ENCODE data around the gene FAF1.

The FAF1 gene

GRCh38 chr1:50609508-50609907 is 350.6 kb downstream of the FAF1 start:
- Histone ChIP-seq H3K9ac (ENCODE audit: low read length) (no peak overlapping the region), H3K9me3 (ENCODE audit: insufficient read depth, low read depth, low read length) (no peaks in the 10 kb centered on the region), H4K12ac (ENCODE audit: low read depth, low read length) (no peak overlapping the region), H2BK120ac (ENCODE audit: insufficient read depth, low read length, poor library complexity) (no peak overlapping the region), H3K18ac (ENCODE audit: low read length) (no peak overlapping the region), H3K79me2 (ENCODE audit: control insufficient read depth, insufficient read depth, low read length, poor library complexity) (no peaks in the 10 kb centered on the region), H2BK12ac (ENCODE audit: low read length) (no peak overlapping the region), H3K14ac (ENCODE audit: low read length) (no peak overlapping the region), H3K27ac (ENCODE audit: low read depth, low read length) (no peak overlapping the region), H2BK5ac (ENCODE audit: low read depth, low read length, poor library complexity) (no peak overlapping the region), H3K4me3 (ENCODE audit: low read depth, low read length) (no peak overlapping the region), H3K4ac (ENCODE audit: low read depth, low read length) (no peak overlapping the region), H3K36me3 (ENCODE audit: control insufficient read depth in 1 of 2, insufficient read depth in 2 of 2, low read length in 2 of 2) (no peaks in the 10 kb centered on the region), H2AK5ac (ENCODE audit: low read length) (no peak overlapping the region), H3K23ac (ENCODE audit: low read length) (no peak overlapping the region), H3K79me1 (ENCODE audit: low read length) (no peaks in the 10 kb centered on the region), H2AFZ (ENCODE audit: insufficient read depth, low read length, poor library complexity) (no peak overlapping the region), H4K91ac (ENCODE audit: low read depth, low read length) (no peak overlapping the region), H3K27me3 (ENCODE audit: insufficient read depth, low read length) (no peaks in the 10 kb centered on the region), H3K4me1 (ENCODE audit: control insufficient read depth in 1 of 2, insufficient read depth in 2 of 2, low read length in 2 of 2) (no peaks in the 10 kb centered on the region), H3K4me2 (ENCODE audit: low read length) (no peak overlapping the region), H4K8ac (ENCODE audit: low read depth, low read length) (no peak overlapping the region)
- WGBS (ENCODE audit: extremely low coverage, insufficient coverage, insufficient read length), result no CpG with 5 or more reads among the region's 3 CpGs
- no peak for DNase-seq

- Histone ChIP-seq H3K79me1 (ENCODE audit: low read length) (no peaks in the 10 kb centered on the region), H2BK12ac (ENCODE audit: low read length) (no peak overlapping the region), H3K23ac (ENCODE audit: low read length) (no peak overlapping the region), H3K9me3 (ENCODE audit: insufficient read depth, low read depth, low read length) (no peaks in the 10 kb centered on the region), H4K91ac (ENCODE audit: low read depth, low read length) (no peak overlapping the region), H3K14ac (ENCODE audit: low read length) (no peak overlapping the region), H4K12ac (ENCODE audit: low read depth, low read length) (no peak overlapping the region), H3K27ac (ENCODE audit: low read depth, low read length) (no peak overlapping the region), H3K4me1 (ENCODE audit: control insufficient read depth in 1 of 2, insufficient read depth in 2 of 2, low read length in 2 of 2) (no peaks in the 10 kb centered on the region), H2AFZ (ENCODE audit: insufficient read depth, low read length, poor library complexity) (no peak overlapping the region), H3K36me3 (ENCODE audit: control insufficient read depth in 1 of 2, insufficient read depth in 2 of 2, low read length in 2 of 2) (no peaks in the 10 kb centered on the region), H3K18ac (ENCODE audit: low read length) (no peak overlapping the region), H2BK5ac (ENCODE audit: low read depth, low read length, poor library complexity) (no peak overlapping the region), H2BK120ac (ENCODE audit: insufficient read depth, low read length, poor library complexity) (no peak overlapping the region), H3K4me2 (ENCODE audit: low read length) (no peak overlapping the region), H3K9ac (ENCODE audit: low read length) (no peak overlapping the region), H4K8ac (ENCODE audit: low read depth, low read length) (no peak overlapping the region), H3K79me2 (ENCODE audit: control insufficient read depth, insufficient read depth, low read length, poor library complexity) (no peaks in the 10 kb centered on the region), H3K4me3 (ENCODE audit: low read depth, low read length) (no peak overlapping the region), H3K27me3 (ENCODE audit: insufficient read depth, low read length) (no peaks in the 10 kb centered on the region), H3K4ac (ENCODE audit: low read depth, low read length) (no peak overlapping the region), H2AK5ac (ENCODE audit: low read length) (no peak overlapping the region)
- no CpG with 5 or more reads among the region's 2 CpGs for WGBS (ENCODE audit: extremely low coverage, insufficient coverage, insufficient read length)
- peak in 1 of 2 donors; percentile 52 for DNase-seq
These were observed 354.7 kb downstream of the FAF1 start for GRCh38 chr1:50605186-50605875.

GRCh38 chr1:50604580-50604979 is 355.5 kb downstream of the FAF1 start:
- DNase-seq, result no peak
- H3K27ac ChIP-seq (ENCODE audit: low read depth, low read length), result no peak overlapping the region
- H4K8ac ChIP-seq (ENCODE audit: low read depth, low read length), result no peak overlapping the region
- H2BK5ac ChIP-seq (ENCODE audit: low read depth, low read length, poor library complexity), result no peak overlapping the region
- H2AK5ac ChIP-seq (ENCODE audit: low read length), result no peak overlapping the region
- H3K18ac ChIP-seq (ENCODE audit: low read length), result no peak overlapping the region
- no peak overlapping the region for H2BK12ac ChIP-seq (ENCODE audit: low read length)
- no peak overlapping the region for H3K4me3 ChIP-seq (ENCODE audit: low read depth, low read length)
- no peak overlapping the region for H4K12ac ChIP-seq (ENCODE audit: low read depth, low read length)
- H3K4ac ChIP-seq (ENCODE audit: low read depth, low read length), result no peak overlapping the region
- H3K79me2 ChIP-seq (ENCODE audit: control insufficient read depth, insufficient read depth, low read length, poor library complexity), result no peaks in the 10 kb centered on the region
- H3K36me3 ChIP-seq (ENCODE audit: control insufficient read depth in 1 of 2, insufficient read depth in 2 of 2, low read length in 2 of 2), result no peaks in the 10 kb centered on the region
- no peak overlapping the region for H4K91ac ChIP-seq (ENCODE audit: low read depth, low read length)
- H3K9me3 ChIP-seq (ENCODE audit: insufficient read depth, low read depth, low read length), result no peaks in the 10 kb centered on the region
- no peak overlapping the region for H2AFZ ChIP-seq (ENCODE audit: insufficient read depth, low read length, poor library complexity)
- WGBS (ENCODE audit: extremely low coverage, insufficient coverage, insufficient read length), result no CpG with 5 or more reads among the region's 2 CpGs
- no peak overlapping the region for H3K4me2 ChIP-seq (ENCODE audit: low read length)
- H3K14ac ChIP-seq (ENCODE audit: low read length), result no peak overlapping the region
- no peaks in the 10 kb centered on the region for H3K79me1 ChIP-seq (ENCODE audit: low read length)
- no peaks in the 10 kb centered on the region for H3K4me1 ChIP-seq (ENCODE audit: control insufficient read depth in 1 of 2, insufficient read depth in 2 of 2, low read length in 2 of 2)
- no peak overlapping the region for H3K23ac ChIP-seq (ENCODE audit: low read length)
- no peak overlapping the region for H3K9ac ChIP-seq (ENCODE audit: low read length)
- H3K27me3 ChIP-seq (ENCODE audit: insufficient read depth, low read length), result no peaks in the 10 kb centered on the region
- H2BK120ac ChIP-seq (ENCODE audit: insufficient read depth, low read length, poor library complexity), result no peak overlapping the region

- no peak overlapping the region for H3K4me2 ChIP-seq (ENCODE audit: low read length)
- WGBS (ENCODE audit: extremely low coverage, insufficient coverage, insufficient read length), result no CpG with 5 or more reads among the region's 7 CpGs
- H2BK12ac ChIP-seq (ENCODE audit: low read length), result no peak overlapping the region
- H3K4me3 ChIP-seq (ENCODE audit: low read depth, low read length), result no peak overlapping the region
- H3K18ac ChIP-seq (ENCODE audit: low read length), result no peak overlapping the region
- H3K36me3 ChIP-seq (ENCODE audit: control insufficient read depth in 1 of 2, insufficient read depth in 2 of 2, low read length in 2 of 2), result no peaks in the 10 kb centered on the region
- no peak overlapping the region for H3K9ac ChIP-seq (ENCODE audit: low read length)
- no peak overlapping the region for H4K91ac ChIP-seq (ENCODE audit: low read depth, low read length)
- no peaks in the 10 kb centered on the region for H3K4me1 ChIP-seq (ENCODE audit: control insufficient read depth in 1 of 2, insufficient read depth in 2 of 2, low read length in 2 of 2)
- no peak overlapping the region for H2BK5ac ChIP-seq (ENCODE audit: low read depth, low read length, poor library complexity)
- H3K79me2 ChIP-seq (ENCODE audit: control insufficient read depth, insufficient read depth, low read length, poor library complexity), result no peaks in the 10 kb centered on the region
- no peak overlapping the region for H2AFZ ChIP-seq (ENCODE audit: insufficient read depth, low read length, poor library complexity)
- no peak overlapping the region for H2BK120ac ChIP-seq (ENCODE audit: insufficient read depth, low read length, poor library complexity)
- no peaks in the 10 kb centered on the region for H3K79me1 ChIP-seq (ENCODE audit: low read length)
- DNase-seq, result no peak
- no peak overlapping the region for H3K23ac ChIP-seq (ENCODE audit: low read length)
- no peak overlapping the region for H2AK5ac ChIP-seq (ENCODE audit: low read length)
- no peak overlapping the region for H4K8ac ChIP-seq (ENCODE audit: low read depth, low read length)
- no peaks in the 10 kb centered on the region for H3K27me3 ChIP-seq (ENCODE audit: insufficient read depth, low read length)
- H3K4ac ChIP-seq (ENCODE audit: low read depth, low read length), result no peak overlapping the region
- H3K9me3 ChIP-seq (ENCODE audit: insufficient read depth, low read depth, low read length), result no peaks in the 10 kb centered on the region
- no peak overlapping the region for H3K14ac ChIP-seq (ENCODE audit: low read length)
- H3K27ac ChIP-seq (ENCODE audit: low read depth, low read length), result no peak overlapping the region
- no peak overlapping the region for H4K12ac ChIP-seq (ENCODE audit: low read depth, low read length)
These were observed 356.5 kb downstream of the FAF1 start for GRCh38 chr1:50603274-50604271.
